Measurements from ENCODE around the gene SLC13A3.

The SLC13A3 gene, protein sequence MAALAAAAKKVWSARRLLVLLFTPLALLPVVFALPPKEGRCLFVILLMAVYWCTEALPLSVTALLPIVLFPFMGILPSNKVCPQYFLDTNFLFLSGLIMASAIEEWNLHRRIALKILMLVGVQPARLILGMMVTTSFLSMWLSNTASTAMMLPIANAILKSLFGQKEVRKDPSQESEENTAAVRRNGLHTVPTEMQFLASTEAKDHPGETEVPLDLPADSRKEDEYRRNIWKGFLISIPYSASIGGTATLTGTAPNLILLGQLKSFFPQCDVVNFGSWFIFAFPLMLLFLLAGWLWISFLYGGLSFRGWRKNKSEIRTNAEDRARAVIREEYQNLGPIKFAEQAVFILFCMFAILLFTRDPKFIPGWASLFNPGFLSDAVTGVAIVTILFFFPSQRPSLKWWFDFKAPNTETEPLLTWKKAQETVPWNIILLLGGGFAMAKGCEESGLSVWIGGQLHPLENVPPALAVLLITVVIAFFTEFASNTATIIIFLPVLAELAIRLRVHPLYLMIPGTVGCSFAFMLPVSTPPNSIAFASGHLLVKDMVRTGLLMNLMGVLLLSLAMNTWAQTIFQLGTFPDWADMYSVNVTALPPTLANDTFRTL

DNA sequence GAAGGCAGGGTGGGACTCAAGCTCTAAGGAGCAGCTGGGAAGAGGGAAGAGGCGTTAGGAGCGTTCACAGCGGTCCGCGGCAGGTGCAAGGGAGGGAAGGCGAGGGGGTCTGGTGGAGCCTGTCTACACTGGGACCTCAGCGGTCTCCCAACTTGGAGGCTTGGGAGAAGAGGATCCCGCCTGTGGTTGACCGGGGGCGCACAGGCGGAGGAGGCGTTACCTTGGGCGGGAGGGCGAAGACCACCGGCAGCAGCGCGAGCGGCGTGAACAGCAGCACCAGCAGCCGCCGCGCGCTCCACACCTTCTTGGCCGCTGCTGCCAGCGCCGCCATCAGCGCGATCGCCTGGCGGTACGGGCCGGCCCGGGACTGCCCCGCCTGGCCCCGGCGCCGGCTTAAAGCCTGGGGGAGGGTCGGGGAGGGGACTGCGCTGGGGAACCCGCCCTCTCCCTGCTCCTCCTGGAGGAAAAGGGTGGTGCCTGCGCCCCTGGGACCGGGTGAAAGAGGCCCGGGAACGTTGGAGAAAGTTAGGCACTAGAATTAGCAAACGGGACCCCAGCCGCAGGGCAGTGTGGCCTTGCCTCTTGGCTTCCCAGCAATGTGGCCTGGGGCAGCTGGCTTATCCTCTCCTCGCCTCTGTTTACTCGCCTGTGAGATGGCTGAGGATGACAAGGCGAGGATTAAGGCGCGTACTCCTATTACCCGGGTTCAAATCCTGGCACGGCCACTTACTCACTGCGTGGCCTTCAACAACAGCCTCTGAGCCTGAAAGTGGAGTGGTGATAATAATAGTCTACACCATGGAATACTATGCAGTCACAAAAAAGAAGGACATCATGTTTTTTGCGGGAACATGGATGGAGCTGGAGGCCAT, at the start of gene SLC13A3:
TSS of gene SLC13A3 (minus strand) at position 369 of the 872 bp plus-strand sequence. CDS start at position 331, 38 bp downstream.
- DNase-seq (ENCODE audit: low spot score) (no peak), FAIRE-seq (no peak)

DNA sequence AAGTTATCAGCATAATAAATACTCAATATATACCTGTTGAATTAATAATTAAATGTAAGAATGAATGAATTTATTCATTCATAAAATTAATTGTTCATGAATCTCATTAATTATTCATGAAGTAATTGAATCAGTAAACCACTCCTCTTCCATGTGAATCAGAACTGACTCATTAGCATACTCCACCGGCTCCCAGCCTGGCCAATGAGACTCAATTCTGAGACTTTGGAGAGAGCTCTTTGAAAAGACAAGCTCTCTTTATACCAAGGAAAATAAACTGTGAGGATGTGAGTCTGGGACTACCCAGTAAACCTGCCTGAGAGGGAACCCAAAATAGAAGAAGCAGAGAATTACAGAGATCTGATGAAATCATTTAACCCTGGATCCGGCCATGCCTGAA, 49.8 kb upstream of the SLC13A3 start:
- DNase-seq (ENCODE audit: low spot score) (no peak), FAIRE-seq (no peak)

DNA sequence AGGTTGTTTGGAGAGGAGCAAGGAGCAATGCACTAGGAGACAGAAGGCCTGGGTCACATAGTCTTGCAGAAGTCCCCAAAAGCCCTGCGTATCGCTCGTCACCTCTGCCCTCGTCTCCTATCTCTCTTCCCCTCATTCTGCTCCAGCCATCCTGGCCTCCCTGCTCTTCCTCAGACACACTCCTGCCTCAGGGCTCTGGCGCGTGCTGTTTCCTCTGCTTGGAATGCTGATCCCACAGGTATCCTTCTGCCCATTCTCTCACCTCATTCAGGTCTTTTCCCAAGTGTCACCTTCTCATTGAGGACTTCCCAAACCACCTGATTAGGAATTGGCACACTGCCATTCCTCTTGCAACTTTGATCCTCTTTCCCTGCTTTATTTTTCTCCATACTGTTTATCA, 49.2 kb upstream of the SLC13A3 start:
- no peak for FAIRE-seq
- DNase-seq (ENCODE audit: low spot score): no peak

DNA sequence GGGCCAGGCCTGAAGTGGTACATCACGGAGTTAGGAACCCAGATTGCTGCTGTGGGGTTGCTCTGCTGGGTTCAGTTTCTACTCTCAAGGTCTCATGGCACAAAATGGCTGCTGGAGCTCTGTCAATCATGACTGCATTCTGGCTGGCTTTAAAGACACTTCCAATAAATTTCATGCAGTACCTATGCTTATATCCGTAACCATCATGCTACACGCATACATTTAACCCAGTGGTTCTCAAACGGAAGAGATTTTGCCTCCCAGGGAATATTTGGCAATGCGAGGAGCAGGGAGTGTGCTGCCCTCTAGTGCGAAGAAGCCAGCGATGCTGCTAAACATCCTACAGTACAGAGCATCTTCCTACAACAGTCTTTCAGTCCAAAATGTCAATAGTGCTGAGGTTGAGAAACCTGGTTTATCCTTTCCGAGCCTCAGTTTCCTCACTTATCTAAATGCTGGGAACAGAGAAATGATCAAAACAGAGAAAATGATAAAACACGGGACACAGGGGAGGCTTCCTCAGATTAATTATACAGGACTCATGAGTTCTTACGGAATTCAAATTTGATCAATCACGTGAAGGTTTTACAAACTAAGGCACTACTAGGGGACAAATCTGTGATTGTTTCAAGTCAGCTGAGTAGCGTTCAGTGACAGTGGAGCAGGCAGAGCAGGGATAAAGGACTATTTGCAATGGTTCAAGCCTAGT, 48.5 kb upstream of the SLC13A3 start:
- FAIRE-seq (no peak), DNase-seq (ENCODE audit: low spot score) (no peak)

DNA sequence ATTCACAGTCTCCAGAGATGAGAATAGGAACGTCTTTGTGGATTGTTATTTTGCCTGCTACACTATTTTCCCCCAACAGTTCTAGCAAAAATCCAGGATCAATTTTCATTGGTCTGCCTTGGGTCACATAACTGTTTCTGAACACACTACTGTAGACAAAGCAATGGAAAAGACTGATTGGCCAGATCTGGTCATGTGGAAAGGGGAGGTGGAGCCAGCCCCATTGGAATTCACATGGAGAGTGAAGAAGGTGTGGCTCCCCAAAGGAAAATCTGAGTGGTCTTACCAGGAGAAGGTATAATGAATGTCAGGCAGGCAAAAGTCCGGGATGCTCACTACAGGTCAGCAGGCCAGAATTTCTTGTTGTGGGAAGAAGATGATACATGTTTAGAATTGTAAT, 47.5 kb upstream of the SLC13A3 start:
- FAIRE-seq (no peak), DNase-seq (ENCODE audit: low spot score) (no peak)

DNA sequence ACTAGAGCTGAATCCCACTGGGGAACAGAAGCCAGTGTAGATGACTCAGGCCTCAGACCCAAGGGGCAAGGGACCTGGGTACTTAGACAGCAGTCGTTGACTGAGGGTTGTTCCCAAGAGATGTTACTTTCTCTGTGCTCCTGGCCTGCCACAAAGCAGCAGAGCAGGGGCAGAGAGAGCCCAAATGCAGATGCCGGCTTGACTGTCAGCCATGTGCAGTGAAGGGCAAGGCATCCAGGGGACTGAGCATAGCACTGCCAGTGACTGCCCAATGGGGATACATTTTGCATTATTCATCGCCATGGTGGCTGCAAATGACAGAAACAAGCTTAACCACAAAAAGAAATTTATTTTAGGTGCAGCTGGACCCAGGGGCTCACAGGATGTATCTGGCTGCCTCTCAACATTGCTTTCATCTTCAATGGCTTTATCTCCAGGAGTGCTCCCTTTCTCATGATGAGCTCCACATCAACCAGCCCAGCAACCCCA, 45.6 kb upstream of the SLC13A3 start:
- no peak for DNase-seq (ENCODE audit: low spot score)
- FAIRE-seq: no peak

DNA sequence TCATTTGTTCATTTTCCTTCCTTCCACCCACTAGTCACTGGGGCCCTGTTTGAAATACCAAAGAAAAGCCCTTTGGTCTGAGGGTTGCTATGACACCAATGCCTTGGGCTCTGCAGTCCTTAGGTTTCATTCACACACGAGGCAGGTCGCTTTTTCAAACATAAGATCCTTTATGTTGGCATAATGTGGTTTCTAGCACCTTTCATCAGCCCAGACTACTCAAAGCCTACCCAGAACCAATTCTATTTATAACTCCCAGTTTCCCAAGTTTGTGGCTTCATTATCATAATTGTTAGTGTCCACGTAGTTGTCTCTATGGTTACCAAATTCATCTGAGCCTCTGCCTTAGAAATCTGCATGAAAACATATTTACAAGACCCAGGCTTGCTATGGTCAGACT, 44.6 kb upstream of the SLC13A3 start:
- DNase-seq (ENCODE audit: low spot score) (no peak), FAIRE-seq (no peak)

DNA sequence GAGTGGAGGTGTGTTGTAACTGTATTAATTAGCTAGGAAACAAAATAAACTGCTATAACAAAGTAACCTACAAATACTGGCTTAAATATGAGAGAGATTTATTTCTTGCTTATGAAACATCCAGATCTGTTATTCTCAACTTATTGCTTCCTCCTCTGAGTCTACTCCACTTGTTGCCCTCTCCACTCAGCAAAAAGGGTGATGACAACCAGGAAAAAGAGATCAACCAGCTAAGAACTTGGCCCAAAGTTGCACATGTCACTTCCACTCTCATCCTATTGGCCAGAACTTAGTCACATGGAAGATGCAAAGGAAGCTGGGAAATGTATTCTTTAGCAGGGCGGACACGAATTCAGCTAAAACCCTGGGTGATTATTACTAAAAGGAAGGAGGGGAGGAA, 43.2 kb upstream of the SLC13A3 start:
- no peak for FAIRE-seq
- DNase-seq (ENCODE audit: low spot score): no peak

DNA sequence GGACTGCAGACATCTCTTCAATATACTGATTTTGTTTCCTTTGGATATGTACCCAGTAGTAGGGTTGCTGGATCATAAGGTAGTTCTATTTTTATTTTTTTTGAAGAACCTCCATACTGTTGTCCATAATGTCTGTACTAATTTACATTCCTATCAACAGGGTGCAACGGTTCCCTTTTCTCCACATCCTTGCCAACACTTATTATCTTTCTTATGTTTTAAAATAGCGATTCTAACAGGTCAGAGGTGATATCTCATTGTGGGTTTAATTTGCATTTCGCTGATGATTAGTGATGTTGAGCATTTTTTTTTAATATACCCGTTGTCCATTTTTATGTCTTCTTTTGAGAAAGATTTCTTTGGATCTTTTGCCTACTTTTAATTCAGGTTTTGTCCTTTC, 39.9 kb upstream of the SLC13A3 start:
- no peak for DNase-seq (ENCODE audit: low spot score)
- FAIRE-seq: no peak

DNA sequence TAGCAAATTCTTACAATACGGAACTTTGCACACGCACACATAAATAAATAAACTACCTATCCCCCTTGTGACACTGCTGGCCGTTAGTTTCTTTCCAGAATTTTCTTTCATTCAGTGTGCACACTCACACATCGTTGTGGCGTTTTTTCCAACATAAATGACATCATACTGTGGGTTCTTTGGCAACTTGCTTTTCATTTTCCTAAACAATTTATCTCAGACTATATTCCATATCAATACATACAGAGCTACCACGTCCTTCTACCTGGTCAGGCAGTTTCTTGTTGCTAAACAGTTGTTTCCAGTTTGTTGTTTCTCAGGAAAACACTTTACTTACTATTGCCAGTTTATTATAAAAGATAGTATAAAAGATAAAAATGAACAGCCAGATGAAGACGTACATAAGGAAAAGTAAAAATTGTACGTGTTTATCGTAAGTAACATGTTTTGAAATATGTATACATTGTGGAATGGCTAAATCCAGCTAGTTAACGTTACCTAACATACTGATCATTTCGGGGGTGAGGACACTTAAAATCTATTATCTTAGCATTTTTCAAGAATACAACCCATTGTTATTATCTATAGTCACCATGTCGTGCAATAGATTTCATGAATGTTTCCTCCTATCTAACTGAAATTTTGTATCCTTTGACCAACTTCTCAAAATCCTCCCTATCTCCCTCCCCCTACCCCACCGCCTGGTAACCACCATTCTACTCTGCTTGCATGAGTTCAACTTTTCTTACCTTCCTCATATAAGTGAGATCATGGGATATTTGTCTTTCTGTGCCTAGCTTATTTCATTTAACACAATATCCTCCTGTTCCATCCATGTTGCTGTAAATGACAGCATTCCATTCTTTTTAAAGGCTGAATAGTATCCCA, 39.2 kb upstream of the SLC13A3 start:
- FAIRE-seq (no peak), DNase-seq (ENCODE audit: low spot score) (no peak)

DNA sequence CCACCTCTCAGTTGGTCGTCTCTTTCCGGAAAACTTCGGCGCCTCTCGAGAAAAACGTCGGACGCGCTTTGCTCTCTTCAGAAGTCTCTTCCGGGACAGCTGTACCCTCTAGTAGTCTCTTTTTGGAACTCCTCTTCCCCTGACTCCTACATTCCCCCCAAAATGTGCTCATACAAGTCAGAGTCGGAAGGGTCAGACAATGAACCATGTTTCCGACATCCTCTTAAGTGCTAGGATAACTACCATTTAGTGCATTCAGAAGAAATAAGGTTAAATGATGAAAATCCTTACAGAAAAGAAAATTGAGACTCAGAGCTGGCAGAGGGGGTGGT, 38.5 kb upstream of the SLC13A3 start:
- DNase-seq (ENCODE audit: low spot score) (no peak), FAIRE-seq (no peak)

DNA sequence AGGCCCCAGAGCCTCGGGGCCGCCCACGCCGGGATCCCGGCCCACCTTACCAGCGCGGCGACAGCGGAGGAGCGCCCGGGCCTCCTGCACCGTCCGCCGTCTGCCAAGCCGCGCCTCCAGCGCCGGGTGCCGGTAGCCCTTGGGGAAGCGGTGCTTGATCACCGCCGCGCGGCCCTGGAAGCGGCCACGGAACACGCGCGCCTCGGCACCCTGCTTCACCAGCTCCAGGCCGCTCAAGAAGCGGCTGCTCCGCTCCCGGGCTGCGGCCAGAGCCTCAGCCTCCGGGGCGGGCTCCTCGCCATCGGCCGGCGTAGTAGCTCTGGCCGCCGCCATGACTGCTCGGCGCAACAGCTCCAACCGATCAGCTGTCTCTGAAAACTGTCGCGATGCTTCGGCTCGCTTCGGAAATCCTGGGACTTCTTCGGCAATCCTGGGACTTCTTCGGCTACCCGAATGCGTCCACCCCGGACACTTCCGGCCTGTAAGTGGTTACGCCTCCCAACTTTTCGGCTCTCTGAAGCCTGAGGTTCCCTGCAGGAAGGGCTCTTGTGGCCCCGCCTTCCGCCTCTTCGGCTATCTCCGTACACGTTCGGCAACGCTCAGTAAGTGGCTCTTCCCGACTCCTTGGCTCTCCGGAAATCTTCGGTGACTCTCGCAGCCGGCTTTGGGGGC, 38.0 kb upstream of the SLC13A3 start, which contains the start of gene TP53RK:
TSS of gene TP53RK (minus strand) at position 363 of the 672 bp plus-strand sequence. CDS start at position 333, 30 bp downstream.
- DNase-seq (ENCODE audit: low spot score): peak; percentile 100
- FAIRE-seq: peak; percentile 98

DNA sequence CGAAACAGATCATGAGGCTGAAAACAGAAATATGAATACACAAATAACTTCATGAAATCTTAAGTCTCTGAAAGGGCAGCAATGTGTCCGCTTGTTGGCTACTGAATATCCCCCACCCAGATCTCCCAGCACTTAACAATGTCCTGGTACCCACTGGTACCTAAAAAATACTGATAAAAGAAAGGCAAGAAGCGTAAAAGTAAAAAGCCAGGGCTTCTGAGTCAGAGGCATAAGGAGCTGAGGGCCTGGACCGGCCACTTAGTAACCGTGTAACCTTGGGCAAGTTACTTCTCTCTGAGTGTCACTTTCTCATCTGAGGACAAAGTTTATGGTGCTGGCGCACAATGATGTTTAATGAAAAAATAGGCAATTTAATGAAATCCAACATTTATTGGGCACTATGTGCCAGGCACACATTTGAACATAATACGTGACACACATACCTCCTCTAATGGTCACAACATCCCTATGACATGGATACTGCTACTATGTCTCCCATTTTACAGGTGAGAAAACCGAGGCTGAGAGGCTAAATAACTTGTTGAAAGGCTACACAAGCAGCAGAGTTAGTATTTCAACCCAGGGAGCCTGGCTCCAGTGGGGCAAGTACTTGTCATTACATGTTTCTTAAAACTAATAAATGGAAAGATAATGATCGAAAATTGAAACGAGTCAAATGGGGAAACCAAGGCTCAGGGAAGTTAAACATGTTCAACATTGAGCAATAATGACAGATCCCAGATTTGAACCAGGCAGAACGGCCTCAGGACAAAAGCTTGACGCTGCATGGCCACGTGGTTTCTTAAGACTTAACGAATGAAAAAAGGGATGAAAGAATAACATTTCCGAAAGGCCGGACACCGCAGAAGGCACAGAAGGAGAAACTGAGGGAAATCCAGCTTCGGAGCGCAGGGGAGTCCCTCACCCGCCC, 37.2 kb upstream of the SLC13A3 start:
- no peak for DNase-seq (ENCODE audit: low spot score)
- no peak for FAIRE-seq

DNA sequence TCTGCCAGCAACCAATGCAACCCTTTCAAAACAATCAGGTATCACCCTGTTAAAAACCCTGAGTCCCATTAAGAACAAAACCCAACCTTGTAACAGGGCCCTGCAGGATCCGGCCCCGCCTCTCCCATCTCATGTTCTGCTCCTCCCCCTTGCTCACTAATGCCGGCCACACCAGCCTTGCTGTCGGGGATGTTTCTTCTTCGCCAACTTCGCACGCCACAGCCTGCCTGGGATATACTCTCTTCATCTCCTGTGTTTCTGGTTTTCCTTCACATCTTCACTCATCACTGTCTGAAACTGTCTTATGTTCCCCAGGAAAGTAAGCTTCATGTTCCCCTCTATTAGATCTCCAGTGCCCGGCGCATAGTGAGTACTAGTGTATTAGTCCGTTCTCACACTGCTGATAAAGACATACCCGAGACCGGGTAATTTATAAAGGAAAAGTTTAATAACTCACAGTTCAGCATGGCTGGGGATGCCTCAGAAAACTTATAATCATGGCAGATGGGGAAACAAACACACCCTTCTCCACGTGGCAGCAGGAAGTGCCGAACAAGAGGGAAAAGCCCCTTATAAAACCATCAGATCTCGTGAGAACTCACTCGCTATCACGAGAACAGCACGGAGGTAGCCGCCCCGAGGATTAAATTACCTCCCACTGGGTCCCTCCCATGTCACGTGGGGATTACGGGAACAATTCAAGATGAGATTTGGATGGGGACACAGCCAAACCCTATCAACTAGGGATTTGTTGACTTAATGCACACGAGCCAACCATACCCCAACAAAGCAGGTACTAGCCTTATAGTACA, 32.9 kb upstream of the SLC13A3 start:
- no peak for FAIRE-seq
- peak; percentile 61 for DNase-seq (ENCODE audit: low spot score)

DNA sequence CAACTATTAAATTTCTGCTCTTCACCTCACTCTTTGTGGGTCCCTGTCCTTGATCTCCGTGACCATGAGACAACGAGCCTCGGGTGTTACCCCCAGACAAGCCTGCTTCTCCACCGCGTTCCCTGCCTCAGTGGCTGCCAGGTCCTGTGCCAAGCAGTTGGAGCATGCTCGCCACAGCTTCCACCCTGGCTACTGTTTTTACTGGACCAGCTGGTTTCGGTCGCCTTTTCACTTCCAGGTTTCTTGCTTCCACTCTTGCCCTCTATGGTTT, 32.3 kb upstream of the SLC13A3 start:
- FAIRE-seq (no peak), DNase-seq (ENCODE audit: low spot score) (no peak)

DNA sequence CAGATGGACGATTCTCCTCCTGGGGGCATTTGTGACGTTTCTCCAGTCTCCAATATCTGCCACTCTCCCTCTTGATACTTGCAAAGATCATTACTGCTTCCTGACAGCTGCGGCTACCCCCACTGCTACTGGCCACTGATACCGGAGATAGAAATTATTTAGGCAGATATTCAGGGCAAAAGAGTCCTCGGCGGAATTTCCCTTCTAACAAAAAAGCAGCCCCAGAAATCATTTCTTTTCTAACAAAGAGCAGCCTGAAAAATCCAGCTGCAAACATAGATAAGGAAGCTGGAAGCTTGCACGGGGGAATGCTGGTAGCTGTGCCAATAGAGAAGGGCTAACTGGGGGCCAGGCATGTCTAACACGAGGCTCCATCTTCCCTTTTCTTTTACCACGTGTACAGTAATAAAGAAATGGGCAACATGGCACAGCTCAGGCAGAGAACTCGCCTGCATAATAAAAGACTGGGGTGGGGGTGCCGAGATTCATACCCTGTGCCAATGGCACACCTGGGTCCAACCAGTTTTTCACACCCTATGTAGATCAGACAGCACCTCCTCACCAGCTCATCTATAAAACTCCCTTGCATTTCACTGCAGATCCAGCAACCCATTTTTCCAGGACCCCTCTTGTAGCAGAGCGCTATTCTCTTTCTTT, 31.9 kb upstream of the SLC13A3 start:
- FAIRE-seq (no peak), DNase-seq (ENCODE audit: low spot score) (no peak)

DNA sequence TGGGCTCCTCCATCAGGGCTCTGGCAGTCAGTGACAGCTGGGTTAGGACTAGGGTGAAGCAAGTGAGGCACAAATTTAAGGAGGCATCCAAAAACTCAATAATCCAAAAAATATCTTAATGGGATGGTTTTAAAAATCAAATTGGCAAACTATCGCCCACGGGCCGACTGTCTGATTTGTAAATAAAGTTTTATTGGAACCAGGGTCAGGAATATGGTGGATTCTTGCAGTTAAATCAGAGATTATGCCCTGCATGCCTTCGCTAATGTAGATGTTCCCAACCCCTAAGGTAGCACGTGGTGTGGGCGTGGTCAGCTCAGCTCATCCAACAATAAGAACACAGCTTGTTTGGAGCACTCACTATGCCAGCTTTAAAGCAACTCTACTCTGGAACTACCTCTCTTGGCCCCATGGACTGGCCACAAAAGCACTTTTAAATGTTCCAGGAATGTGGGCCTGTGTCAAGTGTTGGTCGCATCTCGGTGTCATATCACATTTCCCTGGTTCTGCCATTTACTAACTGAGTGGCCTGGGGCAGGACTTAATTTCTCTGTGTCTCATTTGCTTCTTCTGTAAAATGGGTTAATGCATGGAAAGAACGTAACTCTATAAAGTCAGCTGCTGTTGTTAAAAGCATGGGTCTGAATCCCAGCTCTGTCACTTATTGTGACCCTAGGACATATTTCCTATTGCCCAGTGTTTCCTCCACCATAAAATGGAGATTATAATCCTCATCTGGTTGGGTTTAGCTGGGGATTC, 31.0 kb upstream of the SLC13A3 start:
- FAIRE-seq: no peak

More for the DNA sequence above, 31.0 kb upstream of the SLC13A3 start:
- no peak for DNase-seq (ENCODE audit: low spot score)

Measured in RCC 7860 (cell line).